Spinal cord (tissue), 10 donors: Measurements from ENCODE around the gene CUX1. TPM values are rescaled to one million over a fixed set of nuclear protein-coding genes. Genes with fewer than 3 reads are reported as not detected.
"Not testable (repeated sequence)": the region's sequence is repeated elsewhere in the genome, so short reads cannot be mapped to it uniquely, and the experiment has no call there.

Experiments used
- DNase-seq, 6 donors: peaks; one replicate each; pipeline versions ENCODE4 v3.0.0 to v3.0.0-alpha.2; 2013 to 2015; ENCODE audit warnings: low spot score in 6 of 6, low read depth in 4 of 6
- H3K27ac ChIP-seq: one replicate; pipeline ENCODE4 v1.5.1; 2013; ENCODE audit warnings: low read depth, low read length, control low read depth
- H3K27me3 ChIP-seq: one replicate; pipeline ENCODE4 v1.6.1; 2013; ENCODE audit warnings: low read length; ENCODE audit not compliant: control insufficient read depth, insufficient read depth
- H3K36me3 ChIP-seq: one replicate; pipeline ENCODE4 v1.6.1; 2013; ENCODE audit warnings: low read length; ENCODE audit not compliant: control insufficient read depth, insufficient read depth
- H3K4me1 ChIP-seq: one replicate; pipeline ENCODE4 v1.6.1; 2013; ENCODE audit warnings: low read length; ENCODE audit not compliant: control insufficient read depth, insufficient read depth
- H3K4me3 ChIP-seq: one replicate; pipeline ENCODE4 v1.5.1; 2013; ENCODE audit warnings: low read depth, low read length, control low read depth
- H3K9me3 ChIP-seq: one replicate; pipeline ENCODE4 v1.6.1; 2013; ENCODE audit warnings: low read length; ENCODE audit not compliant: control insufficient read depth, insufficient read depth
- WGBS: methylation state at CpG from one replicate; pipeline ENCODE4 v1.1.5; 2013; ENCODE audit warnings: missing lambda C conversion rate; ENCODE audit not compliant: insufficient coverage; 5-methylcytosine and 5-hydroxymethylcytosine counted together
- polyA plus RNA-seq, 2 donors: library from polyadenylated mRNA; unstranded; fragments of 120-200 nt; gene quantifications; one replicate each; pipeline ENCODE4 v1.2.1, GENCODE V29; 2013; ENCODE audit not compliant: insufficient read length in 2 of 2
- total RNA-seq, 2 donors: library from RNA; depleted of rRNA in 1 of 2; stranded (reverse); fragments of 120-200 nt in 1 of 2; fragments of >200 nt in 1 of 2; gene quantifications; one replicate each; pipeline versions ENCODE4 v1.2.3 to v1.2.4, GENCODE V29; 2013 to 2014
- donor health status: healthy.

Gene CUX1
- total and polyA plus RNA-seq, 4 donors, result 45.1 to 111 (median 76.1) TPM

GRCh38 chr7:101887352-101887751 lies 69.9 kb downstream of the CUX1 start:
- not testable (repeated sequence) for H3K4me3 ChIP-seq, H3K36me3 ChIP-seq, DNase-seq, H3K27me3 ChIP-seq, H3K9me3 ChIP-seq, H3K27ac ChIP-seq
- WGBS, result 94% methylated on average over 4 of the region's 4 CpGs
- peaks cover 14% of the 10 kb centered on the region for H3K4me1 ChIP-seq

- 91% methylated on average over 2 of the region's 3 CpGs for WGBS
- H3K36me3 ChIP-seq, result not testable (repeated sequence)
Observed at GRCh38 chr7:101888564-101888963, 71.1 kb downstream of the CUX1 start.

GRCh38 chr7:101890749-101891523 lies 73.5 kb downstream of the CUX1 start:
- H3K4me1 ChIP-seq, result peaks cover 6% of the 10 kb centered on the region
- 91% methylated on average over 5 of the region's 7 CpGs for WGBS
- H3K27me3 ChIP-seq, result no peaks in the 10 kb centered on the region
- H3K4me3 ChIP-seq, result no peak overlapping the region
- H3K9me3 ChIP-seq, result no peaks in the 10 kb centered on the region
- no peak overlapping the region for H3K27ac ChIP-seq
- H3K36me3 ChIP-seq, result no peaks in the 10 kb centered on the region
- DNase-seq, result no peak

More at GRCh38 chr7:101888564-101888963, 71.1 kb downstream of the CUX1 start:
- DNase-seq, H3K27me3 ChIP-seq, H3K4me3 ChIP-seq, H3K27ac ChIP-seq, H3K9me3 ChIP-seq: not testable (repeated sequence)
- peaks cover 13% of the 10 kb centered on the region for H3K4me1 ChIP-seq

GRCh38 chr7:101891936-101892640 lies 74.7 kb downstream of the CUX1 start:
- H3K27ac ChIP-seq, result no peak overlapping the region
- peak in 2 of 6 donors; percentile 76 to 85 for DNase-seq
- H3K4me1 ChIP-seq, result peaks cover 8% of the 10 kb centered on the region

GRCh38 chr7:101893341-101894082 lies 76.1 kb downstream of the CUX1 start:
- Histone ChIP-seq H3K27me3 (no peaks in the 10 kb centered on the region), H3K4me1 (peaks cover 8% of the 10 kb centered on the region), H3K9me3 (no peaks in the 10 kb centered on the region), H3K36me3 (peaks cover under 1% of the 10 kb centered on the region), H3K27ac (no peak overlapping the region), H3K4me3 (no peak overlapping the region)
- 72% methylated on average over 9 of the region's 13 CpGs for WGBS
- DNase-seq, result peak in 1 of 6 donors; percentile 63

More at GRCh38 chr7:101891936-101892640, 74.7 kb downstream of the CUX1 start:
- H3K27me3 ChIP-seq, result no peaks in the 10 kb centered on the region
- 64% methylated on average over 3 of the region's 11 CpGs for WGBS
- no peak overlapping the region for H3K4me3 ChIP-seq
- H3K36me3 ChIP-seq, result no peaks in the 10 kb centered on the region
- H3K9me3 ChIP-seq, result no peaks in the 10 kb centered on the region

- DNase-seq, result no peak
- H3K4me1 ChIP-seq, result peaks cover 25% of the 10 kb centered on the region
Observed at GRCh38 chr7:101896316-101896715, 78.9 kb downstream of the CUX1 start.

GRCh38 chr7:101896941-101897340 lies 79.5 kb downstream of the CUX1 start:
- no peak overlapping the region for H3K27ac ChIP-seq
- peaks cover 3% of the 10 kb centered on the region for H3K36me3 ChIP-seq

More at GRCh38 chr7:101896316-101896715, 78.9 kb downstream of the CUX1 start:
- 79% methylated on average over 8 of the region's 9 CpGs for WGBS
- Histone ChIP-seq H3K9me3 (no peaks in the 10 kb centered on the region), H3K27ac (no peak overlapping the region), H3K27me3 (no peaks in the 10 kb centered on the region), H3K36me3 (peaks cover 3% of the 10 kb centered on the region), H3K4me3 (no peak overlapping the region)

GRCh38 chr7:101898106-101898505 lies 80.7 kb downstream of the CUX1 start:
- Histone ChIP-seq H3K4me3 (no peak overlapping the region), H3K27me3 (no peaks in the 10 kb centered on the region), H3K36me3 (peaks cover 3% of the 10 kb centered on the region), H3K27ac (no peak overlapping the region), H3K4me1 (peaks cover 31% of the 10 kb centered on the region), H3K9me3 (no peaks in the 10 kb centered on the region)
- DNase-seq, result no peak
- 67% methylated on average over 3 of the region's 10 CpGs for WGBS

More at GRCh38 chr7:101896941-101897340, 79.5 kb downstream of the CUX1 start:
- DNase-seq, result no peak
- H3K4me3 ChIP-seq, result no peak overlapping the region
- H3K27me3 ChIP-seq, result no peaks in the 10 kb centered on the region
- H3K9me3 ChIP-seq, result no peaks in the 10 kb centered on the region
- 90% methylated on average over 3 of the region's 7 CpGs for WGBS
- peaks cover 31% of the 10 kb centered on the region for H3K4me1 ChIP-seq

- Histone ChIP-seq H3K36me3 (peaks cover 3% of the 10 kb centered on the region), H3K9me3 (no peaks in the 10 kb centered on the region), H3K4me1 (peaks cover 27% of the 10 kb centered on the region), H3K27me3 (no peaks in the 10 kb centered on the region), H3K27ac (no peak overlapping the region), H3K4me3 (peak overlapping the region; percentile 1)
- 30% methylated on average over 5 of the region's 7 CpGs for WGBS
- DNase-seq, result no peak
Observed at GRCh38 chr7:101899616-101900015, 82.2 kb downstream of the CUX1 start.
